Uterus (tissue), 2 donors: ENCODE results near the gene HBA1.

Source experiments
- POLR2A ChIP-seq, 2 donors: fragments of 450-650 bp; IDR thresholded peaks; one replicate each; pipeline ENCODE4 v1.6.1; 2016; ENCODE audit warnings: antibody characterized with exemption in 2 of 2, mild to moderate bottlenecking in 1 of 2, moderate library complexity in 1 of 2
- TF ChIP-seq, protein P1 (sequence below), 4 experiments: fragments of 200-600 bp in 2 of 4; fragments of 450-650 bp in 2 of 4; sonication (generic) in 2 of 4; IDR thresholded peaks; one replicate each; pipeline ENCODE4 v1.5.1; 2016 to 2019; ENCODE audit warnings: antibody characterized with exemption in 4 of 4, mild to moderate bottlenecking in 2 of 4, moderate library complexity in 1 of 4

DNA sequence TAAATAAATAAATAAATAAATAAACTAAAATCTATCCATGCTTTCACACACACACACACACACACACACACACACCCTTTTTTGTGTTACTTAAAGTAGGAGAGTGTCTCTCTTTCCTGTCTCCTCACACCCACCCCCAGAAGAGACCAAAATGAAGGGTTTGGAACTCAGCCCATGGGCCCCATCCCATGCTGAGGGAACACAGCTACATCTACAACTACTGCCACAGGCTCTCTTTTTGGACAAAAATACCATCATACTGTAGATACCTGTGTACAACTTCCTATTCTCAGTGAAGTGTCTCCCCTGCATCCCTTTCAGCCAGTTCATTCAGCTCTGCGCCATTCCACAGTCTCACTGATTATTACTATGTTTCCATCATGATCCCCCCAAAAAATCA lies 5.7 kb upstream of the HBA1 start:
- TF ChIP-seq, protein P1, sequence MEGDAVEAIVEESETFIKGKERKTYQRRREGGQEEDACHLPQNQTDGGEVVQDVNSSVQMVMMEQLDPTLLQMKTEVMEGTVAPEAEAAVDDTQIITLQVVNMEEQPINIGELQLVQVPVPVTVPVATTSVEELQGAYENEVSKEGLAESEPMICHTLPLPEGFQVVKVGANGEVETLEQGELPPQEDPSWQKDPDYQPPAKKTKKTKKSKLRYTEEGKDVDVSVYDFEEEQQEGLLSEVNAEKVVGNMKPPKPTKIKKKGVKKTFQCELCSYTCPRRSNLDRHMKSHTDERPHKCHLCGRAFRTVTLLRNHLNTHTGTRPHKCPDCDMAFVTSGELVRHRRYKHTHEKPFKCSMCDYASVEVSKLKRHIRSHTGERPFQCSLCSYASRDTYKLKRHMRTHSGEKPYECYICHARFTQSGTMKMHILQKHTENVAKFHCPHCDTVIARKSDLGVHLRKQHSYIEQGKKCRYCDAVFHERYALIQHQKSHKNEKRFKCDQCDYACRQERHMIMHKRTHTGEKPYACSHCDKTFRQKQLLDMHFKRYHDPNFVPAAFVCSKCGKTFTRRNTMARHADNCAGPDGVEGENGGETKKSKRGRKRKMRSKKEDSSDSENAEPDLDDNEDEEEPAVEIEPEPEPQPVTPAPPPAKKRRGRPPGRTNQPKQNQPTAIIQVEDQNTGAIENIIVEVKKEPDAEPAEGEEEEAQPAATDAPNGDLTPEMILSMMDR (IDR thresholded peaks at IDR 0.05): no peak
- TF ChIP-seq POLR2A (IDR thresholded peaks at IDR 0.05): no peak
